OCI-LY1 (cell line): ENCODE measurements around the gene IL1R2.

Source experiments
- H2AFZ ChIP-seq: fragments of 200-600 bp; sonication (generic), shearing (Covaris generic); 2 replicates; pipeline ENCODE4 v1.6.0; 2014; ENCODE audit warnings: antibody characterized with exemption, mild to moderate bottlenecking, low read length
- H3F3A ChIP-seq: fragments of 200-600 bp; sonication (generic), shearing (Covaris generic); 2 replicates; pipeline ENCODE4 v1.6.0; 2014; ENCODE audit warnings: mild to moderate bottlenecking, antibody characterized with exemption, low read length, moderate library complexity; ENCODE audit not compliant: insufficient read depth
- H3K27ac ChIP-seq: fragments of 200-600 bp; sonication (generic); 2 replicates; pipeline ENCODE4 v1.5.1; 2014; ENCODE audit warnings: low read length, mixed run types, mild to moderate bottlenecking, low read depth; ENCODE audit not compliant: poor library complexity, severe bottlenecking
- H3K27me3 ChIP-seq: fragments of 200-600 bp; sonication (generic); 2 replicates; pipeline ENCODE4 v1.6.0; 2014; ENCODE audit warnings: antibody characterized with exemption, mild to moderate bottlenecking, low read length, moderate library complexity; ENCODE audit not compliant: insufficient read depth
- H3K36me3 ChIP-seq: fragments of 200-600 bp; sonication (generic); 2 replicates; pipeline ENCODE4 v1.6.1; 2014; ENCODE audit warnings: mild to moderate bottlenecking, antibody characterized with exemption, low read length, moderate library complexity, mixed read lengths; ENCODE audit not compliant: insufficient read depth
- H3K4me1 ChIP-seq: fragments of 200-600 bp; sonication (generic); 2 replicates; pipeline ENCODE4 v1.5.1; 2014; ENCODE audit warnings: mild to moderate bottlenecking, low read length, moderate library complexity; ENCODE audit not compliant: insufficient read depth, severe bottlenecking
- H3K4me2 ChIP-seq: fragments of 200-600 bp; sonication (generic), shearing (Covaris generic); 2 replicates; pipeline ENCODE4 v1.6.1; 2014; ENCODE audit warnings: low read length
- H3K4me3 ChIP-seq: fragments of 200-600 bp; sonication (generic); 2 replicates; pipeline ENCODE4 v1.5.1; 2014; ENCODE audit warnings: low read length, low read depth, mild to moderate bottlenecking, mixed read lengths; ENCODE audit not compliant: poor library complexity, severe bottlenecking
- H3K79me2 ChIP-seq: fragments of 200-600 bp; shearing (Covaris generic); 2 replicates; pipeline ENCODE4 v1.6.1; 2016; ENCODE audit warnings: mixed run types, low read length, mixed read lengths; ENCODE audit not compliant: insufficient read depth
- H3K9ac ChIP-seq: fragments of 200-600 bp; sonication (generic), shearing (Covaris generic); 2 replicates; pipeline ENCODE4 v1.6.1; 2014; ENCODE audit warnings: mild to moderate bottlenecking, low read length, mixed read lengths
- H3K9me2 ChIP-seq: fragments of 200-600 bp; sonication (generic), shearing (Covaris generic); 2 replicates; pipeline ENCODE4 v1.6.1; 2014; ENCODE audit warnings: low read depth, mild to moderate bottlenecking, low read length, mixed read lengths
- H3K9me3 ChIP-seq: fragments of 200-600 bp; shearing (Covaris generic); 2 replicates; pipeline ENCODE4 v1.6.1; 2014; ENCODE audit warnings: low read length, mixed read lengths
- H4K20me1 ChIP-seq: fragments of 200-600 bp; sonication (generic), shearing (Covaris generic); 2 replicates; pipeline ENCODE4 v1.6.0; 2016; ENCODE audit warnings: mild to moderate bottlenecking, low read length; ENCODE audit not compliant: insufficient read depth
- EZH2 ChIP-seq: fragments of 200-600 bp; sonication (generic), shearing (Covaris generic); IDR thresholded peaks from 2 replicates; pipeline ENCODE4 v1.8.0; 2017; ENCODE audit warnings: borderline replicate concordance, mixed run types, mild to moderate bottlenecking, antibody characterized with exemption, low read length, moderate library complexity, mixed read lengths
- TF ChIP-seq, protein P1 (sequence below): fragments of 200-600 bp; sonication (generic), shearing (Covaris generic); IDR thresholded peaks from 2 replicates; pipeline ENCODE4 v1.5.1; 2017; ENCODE audit warnings: mild to moderate bottlenecking, antibody characterized with exemption, low read length, moderate library complexity, mixed read lengths

Gene IL1R2

DNA sequence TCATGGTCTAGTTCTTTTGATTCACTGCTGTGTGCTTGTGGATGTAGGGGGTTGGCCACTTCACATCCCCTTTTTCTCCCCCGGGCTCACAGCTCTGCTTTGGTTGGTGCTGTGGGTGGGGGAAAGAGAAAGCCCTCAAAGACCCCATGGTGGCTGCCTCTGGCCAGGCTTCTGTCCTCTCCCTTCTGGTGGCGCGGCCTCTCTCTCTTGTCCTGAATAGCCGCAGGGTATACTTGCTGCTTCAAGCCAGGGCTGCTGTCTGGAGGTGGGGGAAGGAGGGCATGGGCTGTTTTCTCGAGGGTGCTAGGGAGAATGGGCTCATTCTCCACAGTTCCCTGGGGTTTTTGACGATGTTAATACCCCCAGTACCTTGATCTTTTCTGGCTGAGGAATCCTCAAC is 53.9 kb downstream of the IL1R2 start:
- H3K9me3 ChIP-seq, result no peaks in the 10 kb centered on the region
- no peak overlapping the region for H3K4me2 ChIP-seq
- H3F3A ChIP-seq, result no peaks in the 10 kb centered on the region
- no peak overlapping the region for H2AFZ ChIP-seq
- no peak overlapping the region for H3K9ac ChIP-seq
- H3K4me1 ChIP-seq, result no peaks in the 10 kb centered on the region
- no peaks in the 10 kb centered on the region for H3K27me3 ChIP-seq
- H3K79me2 ChIP-seq, result no peaks in the 10 kb centered on the region
- no peaks in the 10 kb centered on the region for H4K20me1 ChIP-seq
- TF ChIP-seq, protein P1, sequence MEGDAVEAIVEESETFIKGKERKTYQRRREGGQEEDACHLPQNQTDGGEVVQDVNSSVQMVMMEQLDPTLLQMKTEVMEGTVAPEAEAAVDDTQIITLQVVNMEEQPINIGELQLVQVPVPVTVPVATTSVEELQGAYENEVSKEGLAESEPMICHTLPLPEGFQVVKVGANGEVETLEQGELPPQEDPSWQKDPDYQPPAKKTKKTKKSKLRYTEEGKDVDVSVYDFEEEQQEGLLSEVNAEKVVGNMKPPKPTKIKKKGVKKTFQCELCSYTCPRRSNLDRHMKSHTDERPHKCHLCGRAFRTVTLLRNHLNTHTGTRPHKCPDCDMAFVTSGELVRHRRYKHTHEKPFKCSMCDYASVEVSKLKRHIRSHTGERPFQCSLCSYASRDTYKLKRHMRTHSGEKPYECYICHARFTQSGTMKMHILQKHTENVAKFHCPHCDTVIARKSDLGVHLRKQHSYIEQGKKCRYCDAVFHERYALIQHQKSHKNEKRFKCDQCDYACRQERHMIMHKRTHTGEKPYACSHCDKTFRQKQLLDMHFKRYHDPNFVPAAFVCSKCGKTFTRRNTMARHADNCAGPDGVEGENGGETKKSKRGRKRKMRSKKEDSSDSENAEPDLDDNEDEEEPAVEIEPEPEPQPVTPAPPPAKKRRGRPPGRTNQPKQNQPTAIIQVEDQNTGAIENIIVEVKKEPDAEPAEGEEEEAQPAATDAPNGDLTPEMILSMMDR, result no peak
- no peak for TF ChIP-seq EZH2
- H3K9me2 ChIP-seq, result no peaks in the 10 kb centered on the region
- no peak overlapping the region for H3K4me3 ChIP-seq
- no peaks in the 10 kb centered on the region for H3K36me3 ChIP-seq
- no peak overlapping the region for H3K27ac ChIP-seq

DNA sequence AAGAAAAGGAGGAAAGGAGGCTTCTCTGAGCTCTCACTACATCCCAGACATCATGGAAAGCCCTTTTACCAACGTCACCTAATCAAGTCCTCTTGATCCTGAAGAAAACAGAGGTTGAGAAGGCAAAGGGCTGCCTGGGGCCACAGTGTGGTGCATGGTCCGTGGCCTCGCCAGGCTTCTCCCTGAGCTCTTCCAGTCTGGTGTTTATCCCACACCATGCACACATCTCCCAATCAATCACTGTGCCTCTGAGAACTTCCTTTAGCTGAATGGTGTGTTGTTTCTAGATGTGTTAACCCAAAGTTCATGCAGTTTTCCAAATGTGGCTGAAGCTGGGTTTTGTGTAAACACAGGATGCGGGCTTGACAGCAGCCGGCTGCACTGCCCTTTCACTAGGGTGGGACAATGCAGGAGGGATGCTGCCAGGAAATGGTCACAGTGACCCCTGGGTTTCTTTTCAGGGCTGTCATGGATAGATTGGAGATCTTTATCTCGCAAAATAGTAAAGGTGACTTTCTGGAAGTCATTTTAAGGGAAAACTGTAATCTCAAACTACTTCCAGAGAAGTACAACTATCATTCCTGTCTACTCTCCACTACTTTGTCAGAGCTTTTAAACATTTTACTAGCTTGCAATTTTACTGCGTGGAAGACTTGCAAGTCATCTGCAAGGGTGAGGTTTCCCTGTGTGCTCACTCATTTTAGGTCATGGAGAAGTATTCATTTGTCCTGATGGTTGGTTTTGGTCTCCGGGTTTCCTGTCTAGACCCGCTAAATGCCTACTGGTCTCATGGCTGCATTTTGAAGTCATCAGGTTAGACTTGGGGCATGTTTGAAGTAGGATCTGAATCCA is 54.6 kb downstream of the IL1R2 start:
- Histone ChIP-seq H2AFZ (no peak overlapping the region), H3K27ac (no peak overlapping the region), H3K9me3 (no peaks in the 10 kb centered on the region), H3K9me2 (no peaks in the 10 kb centered on the region), H3K79me2 (no peaks in the 10 kb centered on the region), H3K27me3 (no peaks in the 10 kb centered on the region), H3K9ac (no peak overlapping the region), H3K4me3 (no peak overlapping the region), H3K4me2 (no peak overlapping the region), H4K20me1 (no peaks in the 10 kb centered on the region), H3K36me3 (no peaks in the 10 kb centered on the region), H3F3A (no peaks in the 10 kb centered on the region), H3K4me1 (no peaks in the 10 kb centered on the region)
- TF ChIP-seq, protein P1, result no peak
- TF ChIP-seq EZH2, result no peak

DNA sequence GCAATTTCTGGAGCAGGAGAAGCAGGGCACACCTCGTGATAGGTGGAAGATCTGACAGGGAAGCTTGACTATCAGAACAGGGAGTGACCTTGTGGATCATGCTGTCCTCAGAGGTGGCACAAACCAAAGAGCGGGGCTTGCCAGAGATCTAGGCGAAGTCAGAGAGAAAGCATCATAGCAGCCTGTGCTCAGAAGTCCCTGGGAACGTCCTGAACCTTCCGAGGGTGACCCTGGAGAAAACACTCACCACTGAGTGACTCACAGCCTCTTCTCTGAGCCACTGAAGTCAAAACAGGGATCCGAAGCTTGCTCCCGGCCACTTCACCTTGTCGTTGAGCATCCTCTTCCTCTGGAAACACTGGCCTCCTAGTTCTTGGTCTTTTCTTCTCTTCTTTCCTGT is 56.7 kb downstream of the IL1R2 start:
- H3K4me3 ChIP-seq, result no peak overlapping the region
- no peaks in the 10 kb centered on the region for H3K36me3 ChIP-seq
- H3K9me3 ChIP-seq, result no peaks in the 10 kb centered on the region
- TF ChIP-seq, protein P1, result no peak
- TF ChIP-seq EZH2, result no peak
- H3K79me2 ChIP-seq, result no peaks in the 10 kb centered on the region
- no peaks in the 10 kb centered on the region for H4K20me1 ChIP-seq
- no peak overlapping the region for H3K27ac ChIP-seq
- H2AFZ ChIP-seq, result no peak overlapping the region
- H3K4me2 ChIP-seq, result no peak overlapping the region
- H3K9me2 ChIP-seq, result no peaks in the 10 kb centered on the region
- H3K4me1 ChIP-seq, result no peaks in the 10 kb centered on the region
- H3F3A ChIP-seq, result no peaks in the 10 kb centered on the region
- no peaks in the 10 kb centered on the region for H3K27me3 ChIP-seq
- no peak overlapping the region for H3K9ac ChIP-seq
